Left lung (tissue), 10 donors: Measurements from ENCODE around the gene ANK2. TPM values are rescaled to one million over a fixed set of nuclear protein-coding genes. Genes with fewer than 3 reads are reported as not detected.

Experiments used
- ATAC-seq: fragments of 200-7000 bp; cut with Tn5 transposase; one replicate; pipeline ENCODE4 v1.9.1; 2020; ENCODE audit warnings: moderate library complexity
- DNase-seq, 4 donors: peaks; one replicate each; pipeline ENCODE4 v3.0.0-alpha.2; 2013 to 2020
- H3K27ac ChIP-seq, 2 donors: fragments of 200-600 bp; sonication (generic) in 1 of 2; one replicate each; pipeline versions ENCODE4 v1.5.0 to v1.8.0; 2020 to 2021
- H3K27me3 ChIP-seq, 2 donors: fragments of 200-600 bp; sonication (generic) in 1 of 2; one replicate each; pipeline versions ENCODE4 v1.5.0 to v1.8.0; 2020 to 2021
- H3K36me3 ChIP-seq, 2 donors: fragments of 200-600 bp; sonication (generic) in 1 of 2; one replicate each; pipeline versions ENCODE4 v1.5.0 to v1.8.0; 2020 to 2021
- H3K4me1 ChIP-seq, 2 donors: fragments of 200-600 bp; one replicate each; pipeline ENCODE4 v1.8.0; 2021
- H3K4me3 ChIP-seq, 2 donors: fragments of 200-600 bp; sonication (generic) in 1 of 2; one replicate each; pipeline versions ENCODE4 v1.5.0 to v1.8.0; 2020 to 2021; ENCODE audit warnings: mild to moderate bottlenecking in 1 of 2
- H3K9me3 ChIP-seq, 2 donors: fragments of 200-600 bp; sonication (generic) in 1 of 2; one replicate each; pipeline versions ENCODE4 v1.5.0 to v1.8.0; 2020 to 2021
- CTCF ChIP-seq, 2 donors: fragments of 200-600 bp; sonication (generic) in 1 of 2; IDR thresholded peaks; one replicate each; pipeline versions ENCODE4 v1.5.0 to v1.8.0; 2021; ENCODE audit warnings: antibody characterized with exemption in 2 of 2
- intact Hi-C, 2 donors: fragments of 100-400 bp; cut with DNase I; formaldehyde crosslinking; loops; one replicate each; pipeline versions ENCODE4 v1.11.2 to v1.14.2; 2022
- polyA plus RNA-seq, 6 donors: library from polyadenylated mRNA; unstranded; fragments of 120-200 nt; gene quantifications; one replicate each; pipeline ENCODE4 v1.2.1, GENCODE V29; 2013; ENCODE audit not compliant: insufficient read length in 6 of 6
- total RNA-seq, 2 donors: library from RNA; stranded (reverse); fragmentation: NEBNext Ultra II Directional; extraction: Animal tissue kit (Norgen Biotek cat#: 25700); gene quantifications; one replicate each; pipeline ENCODE4 v1.2.1, GENCODE V29; 2021
- donor health status: DM: no; HTN: yes; CAD: no.
- donor health status: DM: no; HTN: no; CAD: no.

Gene ANK2
- total and polyA plus RNA-seq, 8 donors = 18.2 to 33.2 (median 28.8) TPM

- TF ChIP-seq CTCF (IDR thresholded peaks at IDR 0.05) = no peak
- Histone ChIP-seq H3K27ac (no peak overlapping the region), H3K4me3 (no peak overlapping the region), H3K4me1 (no peaks in the 10 kb centered on the region), H3K9me3 (no peaks in the 10 kb centered on the region), H3K27me3 (no peaks in the 10 kb centered on the region), H3K36me3 (no peaks in the 10 kb centered on the region)
- no peak for DNase-seq
- intact Hi-C loops = no loop called here
- no peak for ATAC-seq
Measured at GRCh38 chr4:113212613-113213012, 163.2 kb downstream of the ANK2 start.

GRCh38 chr4:113221990-113222389, 172.5 kb downstream of the ANK2 start:
- intact Hi-C loops = no loop called here
- no peak overlapping the region for H3K4me3 ChIP-seq
- H3K27me3 ChIP-seq = no peaks in the 10 kb centered on the region
- ATAC-seq = no peak
- H3K27ac ChIP-seq = no peak overlapping the region
- TF ChIP-seq CTCF (IDR thresholded peaks at IDR 0.05) = no peak
- H3K4me1 ChIP-seq = no peaks in the 10 kb centered on the region
- no peaks in the 10 kb centered on the region for H3K36me3 ChIP-seq
- DNase-seq = no peak
- H3K9me3 ChIP-seq = no peaks in the 10 kb centered on the region

GRCh38 chr4:113222471-113222870, 173.0 kb downstream of the ANK2 start:
- no peaks in the 10 kb centered on the region for H3K4me1 ChIP-seq
- H3K27ac ChIP-seq = no peak overlapping the region
- intact Hi-C loops = no loop called here
- H3K36me3 ChIP-seq = no peaks in the 10 kb centered on the region
- ATAC-seq (no peak), DNase-seq (no peak)
- H3K27me3 ChIP-seq = no peaks in the 10 kb centered on the region
- H3K9me3 ChIP-seq = no peaks in the 10 kb centered on the region
- no peak for TF ChIP-seq CTCF (IDR thresholded peaks at IDR 0.05)
- no peak overlapping the region for H3K4me3 ChIP-seq

GRCh38 chr4:113223001-113223400, 173.5 kb downstream of the ANK2 start:
- Histone ChIP-seq H3K4me1 (no peaks in the 10 kb centered on the region), H3K9me3 (no peaks in the 10 kb centered on the region), H3K4me3 (no peak overlapping the region), H3K27ac (no peak overlapping the region), H3K36me3 (no peaks in the 10 kb centered on the region), H3K27me3 (no peaks in the 10 kb centered on the region)
- TF ChIP-seq CTCF (IDR thresholded peaks at IDR 0.05) = no peak
- intact Hi-C loops = no loop called here
- DNase-seq (no peak), ATAC-seq (no peak)

- Histone ChIP-seq H3K27me3 (no peaks in the 10 kb centered on the region), H3K27ac (no peak overlapping the region), H3K36me3 (no peaks in the 10 kb centered on the region), H3K4me1 (no peaks in the 10 kb centered on the region), H3K4me3 (no peak overlapping the region), H3K9me3 (no peaks in the 10 kb centered on the region)
- intact Hi-C loops = no loop called here
- ATAC-seq (no peak), DNase-seq (no peak)
- TF ChIP-seq CTCF (IDR thresholded peaks at IDR 0.05) = no peak
Measured at GRCh38 chr4:113232194-113232593, 182.7 kb downstream of the ANK2 start.
